ENCODE results near the gene CDC42EP3.

- no peak for TF ChIP-seq CTCF (IDR thresholded peaks at IDR 0.05; ENCODE audit: low read length)
- no peak for TF ChIP-seq EZH2 (optimal IDR thresholded peaks at IDR 0.05; ENCODE audit: low read depth, low read length)
Observed at GRCh38 chr2:37671816-37672103, 318 bp upstream of the CDC42EP3 start.

All from MM.1S (cell line).